GM12878 (cell line): ENCODE data around the gene FIGLA.

Experiments used
- BHLHE40 ChIP-seq, 2 experiments: fragments of 450-650 bp in 1 of 2; IDR thresholded peaks; 2 replicates each; pipeline ENCODE4 v1.6.1; 2011 to 2017; ENCODE audit warnings: low read depth in 2 of 2, borderline replicate concordance in 1 of 2, improper control_type of control experiment in 1 of 2, low read length in 1 of 2, mild to moderate bottlenecking in 1 of 2
- BMI1 ChIP-seq: fragments of 450-650 bp; IDR thresholded peaks from 2 replicates; pipeline ENCODE4 v1.6.1; 2016; ENCODE audit warnings: mild to moderate bottlenecking, moderate library complexity, borderline replicate concordance
- POU2F2 ChIP-seq: IDR thresholded peaks from 3 replicates; pipeline ENCODE4 v1.6.1; 2011; ENCODE audit warnings: low read depth, mild to moderate bottlenecking, low read length, borderline replicate concordance
- RAD21 ChIP-seq: IDR thresholded peaks from 2 replicates; pipeline ENCODE4 v1.6.1; 2011; ENCODE audit warnings: mild to moderate bottlenecking, low read depth, low read length, moderate library complexity; ENCODE audit not compliant: insufficient read depth
- SP1 ChIP-seq: IDR thresholded peaks from one replicate; pipeline ENCODE4 v1.6.1; 2011; ENCODE audit warnings: low read depth, low read length
- SUPT20H ChIP-seq: IDR thresholded peaks from 2 replicates; pipeline ENCODE4 v1.6.1; 2011; ENCODE audit warnings: low read depth, mild to moderate bottlenecking, low read length, moderate library complexity, borderline replicate concordance; ENCODE audit not compliant: control insufficient read depth
- ZZZ3 ChIP-seq: IDR thresholded peaks from 2 replicates; pipeline ENCODE4 v1.6.1; 2011; ENCODE audit warnings: low read depth; ENCODE audit not compliant: control insufficient read depth, insufficient read length
- TF ChIP-seq, protein P1 (sequence below): fragments of 450-650 bp; IDR thresholded peaks from 2 replicates; pipeline ENCODE4 v1.6.1; 2016; ENCODE audit warnings: mild to moderate bottlenecking, moderate library complexity, borderline replicate concordance
- TF ChIP-seq, protein P2 (sequence below): fragments of 450-650 bp; conservative IDR thresholded peaks from 2 replicates; pipeline ENCODE4 v1.6.1; 2017; ENCODE audit warnings: mild to moderate bottlenecking, moderate library complexity
- TF ChIP-seq, protein P3 (sequence below): fragments of 150-350 bp; IDR thresholded peaks from 2 replicates; pipeline ENCODE4 v1.6.1; 2016; ENCODE audit warnings: low read depth, low read length
- TF ChIP-seq, protein P4 (sequence below): IDR thresholded peaks from 2 replicates; pipeline ENCODE4 v1.6.1; 2012; ENCODE audit warnings: mild to moderate bottlenecking, low read depth, low read length

DNA sequence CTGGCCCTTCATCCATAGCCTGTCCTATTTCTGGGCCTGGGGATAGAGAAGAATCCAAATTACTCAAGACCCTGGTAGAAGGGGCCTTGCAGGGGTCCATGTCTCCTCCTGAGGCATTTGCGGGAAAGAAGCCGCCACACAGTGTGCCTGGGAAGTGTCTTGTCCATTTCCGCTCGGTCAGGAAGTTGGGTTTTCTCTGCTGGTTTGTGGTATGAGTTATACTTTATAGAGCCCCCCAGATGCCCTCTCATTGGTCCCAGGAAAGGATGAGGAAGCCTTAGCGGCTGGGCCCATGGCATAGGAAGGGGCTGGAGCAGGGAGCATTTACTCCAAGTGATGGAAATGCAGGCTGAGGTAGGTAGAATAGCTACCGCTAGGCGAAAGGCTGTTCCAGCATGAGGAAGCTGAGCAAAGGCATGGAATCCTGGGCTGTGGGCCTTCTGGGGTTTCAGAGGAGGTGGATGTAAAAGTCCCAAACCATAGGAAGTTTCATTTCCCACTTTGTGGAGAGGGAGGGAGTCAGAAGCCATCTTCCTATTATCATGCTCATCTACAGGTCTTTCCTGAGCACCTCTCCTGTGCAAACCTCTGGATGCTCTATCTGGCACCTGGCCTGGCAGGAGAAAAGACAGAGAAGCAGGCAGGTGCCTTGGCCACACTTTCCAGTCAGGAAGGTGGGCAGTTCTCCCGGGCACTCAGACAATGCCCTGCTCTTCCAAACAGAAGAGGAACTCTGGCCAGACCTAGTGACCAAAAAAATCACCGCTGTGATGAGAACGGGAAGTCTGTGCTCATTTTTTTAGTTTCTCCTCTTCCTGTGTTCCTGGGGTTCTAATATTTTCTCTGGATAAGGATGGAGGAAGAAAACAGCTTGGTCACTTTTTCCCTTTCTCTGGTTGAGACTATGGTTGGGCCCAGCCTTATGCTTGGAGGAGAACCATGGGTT, 47.8 kb upstream of the FIGLA start:
- TF ChIP-seq, protein P1, sequence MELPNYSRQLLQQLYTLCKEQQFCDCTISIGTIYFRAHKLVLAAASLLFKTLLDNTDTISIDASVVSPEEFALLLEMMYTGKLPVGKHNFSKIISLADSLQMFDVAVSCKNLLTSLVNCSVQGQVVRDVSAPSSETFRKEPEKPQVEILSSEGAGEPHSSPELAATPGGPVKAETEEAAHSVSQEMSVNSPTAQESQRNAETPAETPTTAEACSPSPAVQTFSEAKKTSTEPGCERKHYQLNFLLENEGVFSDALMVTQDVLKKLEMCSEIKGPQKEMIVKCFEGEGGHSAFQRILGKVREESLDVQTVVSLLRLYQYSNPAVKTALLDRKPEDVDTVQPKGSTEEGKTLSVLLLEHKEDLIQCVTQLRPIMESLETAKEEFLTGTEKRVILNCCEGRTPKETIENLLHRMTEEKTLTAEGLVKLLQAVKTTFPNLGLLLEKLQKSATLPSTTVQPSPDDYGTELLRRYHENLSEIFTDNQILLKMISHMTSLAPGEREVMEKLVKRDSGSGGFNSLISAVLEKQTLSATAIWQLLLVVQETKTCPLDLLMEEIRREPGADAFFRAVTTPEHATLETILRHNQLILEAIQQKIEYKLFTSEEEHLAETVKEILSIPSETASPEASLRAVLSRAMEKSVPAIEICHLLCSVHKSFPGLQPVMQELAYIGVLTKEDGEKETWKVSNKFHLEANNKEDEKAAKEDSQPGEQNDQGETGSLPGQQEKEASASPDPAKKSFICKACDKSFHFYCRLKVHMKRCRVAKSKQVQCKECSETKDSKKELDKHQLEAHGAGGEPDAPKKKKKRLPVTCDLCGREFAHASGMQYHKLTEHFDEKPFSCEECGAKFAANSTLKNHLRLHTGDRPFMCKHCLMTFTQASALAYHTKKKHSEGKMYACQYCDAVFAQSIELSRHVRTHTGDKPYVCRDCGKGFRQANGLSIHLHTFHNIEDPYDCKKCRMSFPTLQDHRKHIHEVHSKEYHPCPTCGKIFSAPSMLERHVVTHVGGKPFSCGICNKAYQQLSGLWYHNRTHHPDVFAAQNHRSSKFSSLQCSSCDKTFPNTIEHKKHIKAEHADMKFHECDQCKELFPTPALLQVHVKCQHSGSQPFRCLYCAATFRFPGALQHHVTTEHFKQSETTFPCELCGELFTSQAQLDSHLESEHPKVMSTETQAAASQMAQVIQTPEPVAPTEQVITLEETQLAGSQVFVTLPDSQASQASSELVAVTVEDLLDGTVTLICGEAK, result no peak
- TF ChIP-seq POU2F2, result no peak
- TF ChIP-seq, protein P2, sequence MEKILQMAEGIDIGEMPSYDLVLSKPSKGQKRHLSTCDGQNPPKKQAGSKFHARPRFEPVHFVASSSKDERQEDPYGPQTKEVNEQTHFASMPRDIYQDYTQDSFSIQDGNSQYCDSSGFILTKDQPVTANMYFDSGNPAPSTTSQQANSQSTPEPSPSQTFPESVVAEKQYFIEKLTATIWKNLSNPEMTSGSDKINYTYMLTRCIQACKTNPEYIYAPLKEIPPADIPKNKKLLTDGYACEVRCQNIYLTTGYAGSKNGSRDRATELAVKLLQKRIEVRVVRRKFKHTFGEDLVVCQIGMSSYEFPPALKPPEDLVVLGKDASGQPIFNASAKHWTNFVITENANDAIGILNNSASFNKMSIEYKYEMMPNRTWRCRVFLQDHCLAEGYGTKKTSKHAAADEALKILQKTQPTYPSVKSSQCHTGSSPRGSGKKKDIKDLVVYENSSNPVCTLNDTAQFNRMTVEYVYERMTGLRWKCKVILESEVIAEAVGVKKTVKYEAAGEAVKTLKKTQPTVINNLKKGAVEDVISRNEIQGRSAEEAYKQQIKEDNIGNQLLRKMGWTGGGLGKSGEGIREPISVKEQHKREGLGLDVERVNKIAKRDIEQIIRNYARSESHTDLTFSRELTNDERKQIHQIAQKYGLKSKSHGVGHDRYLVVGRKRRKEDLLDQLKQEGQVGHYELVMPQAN, result no peak
- no peak for TF ChIP-seq BHLHE40 (IDR thresholded peaks at IDR 0.05; ENCODE audit: borderline replicate concordance in 1 of 2, low read depth in 2 of 2, low read length in 1 of 2)
- TF ChIP-seq ZZZ3, result no peak
- no peak for TF ChIP-seq BMI1
- TF ChIP-seq SUPT20H, result no peak
- no peak for TF ChIP-seq RAD21
- TF ChIP-seq, protein P3, sequence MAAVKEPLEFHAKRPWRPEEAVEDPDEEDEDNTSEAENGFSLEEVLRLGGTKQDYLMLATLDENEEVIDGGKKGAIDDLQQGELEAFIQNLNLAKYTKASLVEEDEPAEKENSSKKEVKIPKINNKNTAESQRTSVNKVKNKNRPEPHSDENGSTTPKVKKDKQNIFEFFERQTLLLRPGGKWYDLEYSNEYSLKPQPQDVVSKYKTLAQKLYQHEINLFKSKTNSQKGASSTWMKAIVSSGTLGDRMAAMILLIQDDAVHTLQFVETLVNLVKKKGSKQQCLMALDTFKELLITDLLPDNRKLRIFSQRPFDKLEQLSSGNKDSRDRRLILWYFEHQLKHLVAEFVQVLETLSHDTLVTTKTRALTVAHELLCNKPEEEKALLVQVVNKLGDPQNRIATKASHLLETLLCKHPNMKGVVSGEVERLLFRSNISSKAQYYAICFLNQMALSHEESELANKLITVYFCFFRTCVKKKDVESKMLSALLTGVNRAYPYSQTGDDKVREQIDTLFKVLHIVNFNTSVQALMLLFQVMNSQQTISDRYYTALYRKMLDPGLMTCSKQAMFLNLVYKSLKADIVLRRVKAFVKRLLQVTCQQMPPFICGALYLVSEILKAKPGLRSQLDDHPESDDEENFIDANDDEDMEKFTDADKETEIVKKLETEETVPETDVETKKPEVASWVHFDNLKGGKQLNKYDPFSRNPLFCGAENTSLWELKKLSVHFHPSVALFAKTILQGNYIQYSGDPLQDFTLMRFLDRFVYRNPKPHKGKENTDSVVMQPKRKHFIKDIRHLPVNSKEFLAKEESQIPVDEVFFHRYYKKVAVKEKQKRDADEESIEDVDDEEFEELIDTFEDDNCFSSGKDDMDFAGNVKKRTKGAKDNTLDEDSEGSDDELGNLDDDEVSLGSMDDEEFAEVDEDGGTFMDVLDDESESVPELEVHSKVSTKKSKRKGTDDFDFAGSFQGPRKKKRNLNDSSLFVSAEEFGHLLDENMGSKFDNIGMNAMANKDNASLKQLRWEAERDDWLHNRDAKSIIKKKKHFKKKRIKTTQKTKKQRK, result no peak
- TF ChIP-seq SP1, result no peak
- TF ChIP-seq, protein P4, sequence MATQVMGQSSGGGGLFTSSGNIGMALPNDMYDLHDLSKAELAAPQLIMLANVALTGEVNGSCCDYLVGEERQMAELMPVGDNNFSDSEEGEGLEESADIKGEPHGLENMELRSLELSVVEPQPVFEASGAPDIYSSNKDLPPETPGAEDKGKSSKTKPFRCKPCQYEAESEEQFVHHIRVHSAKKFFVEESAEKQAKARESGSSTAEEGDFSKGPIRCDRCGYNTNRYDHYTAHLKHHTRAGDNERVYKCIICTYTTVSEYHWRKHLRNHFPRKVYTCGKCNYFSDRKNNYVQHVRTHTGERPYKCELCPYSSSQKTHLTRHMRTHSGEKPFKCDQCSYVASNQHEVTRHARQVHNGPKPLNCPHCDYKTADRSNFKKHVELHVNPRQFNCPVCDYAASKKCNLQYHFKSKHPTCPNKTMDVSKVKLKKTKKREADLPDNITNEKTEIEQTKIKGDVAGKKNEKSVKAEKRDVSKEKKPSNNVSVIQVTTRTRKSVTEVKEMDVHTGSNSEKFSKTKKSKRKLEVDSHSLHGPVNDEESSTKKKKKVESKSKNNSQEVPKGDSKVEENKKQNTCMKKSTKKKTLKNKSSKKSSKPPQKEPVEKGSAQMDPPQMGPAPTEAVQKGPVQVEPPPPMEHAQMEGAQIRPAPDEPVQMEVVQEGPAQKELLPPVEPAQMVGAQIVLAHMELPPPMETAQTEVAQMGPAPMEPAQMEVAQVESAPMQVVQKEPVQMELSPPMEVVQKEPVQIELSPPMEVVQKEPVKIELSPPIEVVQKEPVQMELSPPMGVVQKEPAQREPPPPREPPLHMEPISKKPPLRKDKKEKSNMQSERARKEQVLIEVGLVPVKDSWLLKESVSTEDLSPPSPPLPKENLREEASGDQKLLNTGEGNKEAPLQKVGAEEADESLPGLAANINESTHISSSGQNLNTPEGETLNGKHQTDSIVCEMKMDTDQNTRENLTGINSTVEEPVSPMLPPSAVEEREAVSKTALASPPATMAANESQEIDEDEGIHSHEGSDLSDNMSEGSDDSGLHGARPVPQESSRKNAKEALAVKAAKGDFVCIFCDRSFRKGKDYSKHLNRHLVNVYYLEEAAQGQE, result no peak
